Measurements from ENCODE around the gene ZNF415.

DNA sequence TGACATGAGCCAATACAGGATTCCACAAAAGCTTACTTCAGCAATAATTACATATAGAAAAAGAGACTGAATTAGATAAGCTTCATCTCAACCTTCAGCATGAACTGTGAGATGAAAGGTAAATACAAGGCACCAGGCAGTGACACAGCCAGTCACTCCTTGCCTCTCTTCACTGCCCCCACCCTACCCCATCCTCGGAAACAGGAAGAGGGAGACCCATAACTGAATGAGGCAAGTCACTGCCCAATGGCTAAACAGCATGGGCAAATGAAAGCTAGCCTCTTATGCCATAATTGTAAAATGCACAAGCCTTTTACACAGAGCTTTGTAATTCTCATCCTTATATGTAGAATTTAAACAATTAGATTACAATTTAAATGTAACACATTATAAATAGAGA, 31.2 kb downstream of the ZNF415 start:
- TF ChIP-seq EZH2phosphoT487 (conservative IDR thresholded peaks at IDR 0.05; ENCODE audit: low read length), result no peak
- TF ChIP-seq, protein P1, sequence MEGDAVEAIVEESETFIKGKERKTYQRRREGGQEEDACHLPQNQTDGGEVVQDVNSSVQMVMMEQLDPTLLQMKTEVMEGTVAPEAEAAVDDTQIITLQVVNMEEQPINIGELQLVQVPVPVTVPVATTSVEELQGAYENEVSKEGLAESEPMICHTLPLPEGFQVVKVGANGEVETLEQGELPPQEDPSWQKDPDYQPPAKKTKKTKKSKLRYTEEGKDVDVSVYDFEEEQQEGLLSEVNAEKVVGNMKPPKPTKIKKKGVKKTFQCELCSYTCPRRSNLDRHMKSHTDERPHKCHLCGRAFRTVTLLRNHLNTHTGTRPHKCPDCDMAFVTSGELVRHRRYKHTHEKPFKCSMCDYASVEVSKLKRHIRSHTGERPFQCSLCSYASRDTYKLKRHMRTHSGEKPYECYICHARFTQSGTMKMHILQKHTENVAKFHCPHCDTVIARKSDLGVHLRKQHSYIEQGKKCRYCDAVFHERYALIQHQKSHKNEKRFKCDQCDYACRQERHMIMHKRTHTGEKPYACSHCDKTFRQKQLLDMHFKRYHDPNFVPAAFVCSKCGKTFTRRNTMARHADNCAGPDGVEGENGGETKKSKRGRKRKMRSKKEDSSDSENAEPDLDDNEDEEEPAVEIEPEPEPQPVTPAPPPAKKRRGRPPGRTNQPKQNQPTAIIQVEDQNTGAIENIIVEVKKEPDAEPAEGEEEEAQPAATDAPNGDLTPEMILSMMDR (IDR thresholded peaks at IDR 0.05; ENCODE audit: insufficient read depth, low read length, poor library complexity, severe bottlenecking), result no peak

All from SU-DHL-6 (cell line).